Measurements from ENCODE around the gene INPP5F. TPM values are rescaled to one million over a fixed set of nuclear protein-coding genes. Genes with fewer than 3 reads are reported as not detected.
A peak's percentile ranks its signal among the peaks of the same experiment; 100 is the strongest.

Gene INPP5F
- 10 to 100 TPM; 54.4 to 70.9 (median 59.3) TPM for polyA plus RNA-seq (ENCODE audit: insufficient read length in 4 of 4)

GRCh38 chr10:119725828-119726675 is at the start of gene INPP5F:
Gene INPP5F, plus strand, starts transcription at chr10:119726050. Its CDS starts 213 bp downstream, at chr10:119726263.
- DNase-seq (ENCODE audit: low read depth in 4 of 4, low spot score in 3 of 4): peak; percentile 94 to 98 (median 97)

GRCh38 chr10:119677126-119677525 is 48.7 kb upstream of the INPP5F start:
- DNase-seq (ENCODE audit: low read depth in 4 of 4, low spot score in 3 of 4): no peak

DNA sequence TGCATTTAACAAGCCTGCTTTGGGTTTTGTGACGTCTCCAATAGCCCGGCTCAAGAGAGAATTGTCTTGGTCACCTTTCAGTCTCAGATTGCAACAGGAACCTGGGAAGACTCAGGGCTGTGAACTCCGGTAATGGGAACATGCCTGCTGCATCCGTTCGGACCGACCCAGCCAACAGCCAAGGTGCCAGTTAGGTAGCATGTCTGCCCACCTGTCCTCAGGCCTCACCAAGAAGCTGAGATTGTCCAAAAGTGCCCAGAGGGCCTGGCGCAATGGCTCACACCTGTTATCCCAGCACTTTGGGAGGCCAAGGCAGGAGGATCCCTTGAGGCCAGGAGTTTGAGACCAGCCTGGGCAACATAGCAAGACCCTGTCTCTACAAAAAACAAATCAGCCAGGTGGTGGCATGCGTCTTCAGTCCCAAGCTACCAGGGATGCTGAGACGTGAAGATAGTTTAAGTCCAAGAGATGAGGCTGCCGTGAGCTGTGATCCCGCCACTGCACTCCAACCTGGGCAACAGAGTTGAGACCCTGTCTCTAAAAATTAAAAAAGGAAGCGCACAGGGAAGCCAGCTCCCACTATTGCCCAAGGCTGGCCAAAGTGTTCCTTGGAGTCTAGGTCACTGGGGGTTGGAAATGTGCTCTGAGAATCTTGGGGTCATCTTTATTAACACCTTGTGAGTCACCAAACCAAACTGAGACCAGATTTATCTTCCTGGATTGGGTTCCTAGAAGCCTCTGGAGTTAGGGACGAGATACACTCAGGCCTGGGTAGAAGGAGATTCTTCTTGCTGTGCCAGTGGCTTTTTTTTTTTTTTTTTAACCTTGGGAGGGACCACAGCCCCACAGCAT is 47.7 kb upstream of the INPP5F start:
- no peak for DNase-seq (ENCODE audit: low read depth in 4 of 4, low spot score in 3 of 4)

GRCh38 chr10:119679480-119679829 is 46.4 kb upstream of the INPP5F start:
- no peak for DNase-seq (ENCODE audit: low read depth in 4 of 4, low spot score in 3 of 4)

DNA sequence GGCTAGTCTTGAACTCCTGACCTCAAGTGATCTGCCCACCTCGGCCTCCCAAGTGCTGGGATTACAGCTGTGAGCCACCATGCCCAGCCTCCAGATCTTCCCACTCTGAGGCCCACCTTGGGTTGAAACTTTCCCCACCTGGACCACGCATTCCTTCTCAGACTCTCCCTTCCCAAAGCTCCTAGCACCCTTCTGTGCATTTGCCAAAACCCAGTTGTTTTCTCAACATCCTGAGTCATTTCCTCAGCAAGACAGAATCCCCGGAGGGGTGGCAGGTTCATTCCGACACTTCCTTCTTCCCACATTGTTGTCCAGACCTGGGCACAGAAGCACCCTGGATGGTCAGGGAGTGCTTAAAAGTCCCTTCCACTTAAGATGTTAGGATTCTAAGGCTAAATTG is 45.8 kb upstream of the INPP5F start:
- no peak for DNase-seq (ENCODE audit: low read depth in 4 of 4, low spot score in 3 of 4)

GRCh38 chr10:119680650-119681081 is 45.2 kb upstream of the INPP5F start:
- no peak for DNase-seq (ENCODE audit: low read depth in 4 of 4, low spot score in 3 of 4)

GRCh38 chr10:119686465-119687191 is 39.2 kb upstream of the INPP5F start:
- peak in 2 of 4 donors; percentile 59 to 62 for DNase-seq (ENCODE audit: low read depth in 4 of 4, low spot score in 3 of 4)

DNA sequence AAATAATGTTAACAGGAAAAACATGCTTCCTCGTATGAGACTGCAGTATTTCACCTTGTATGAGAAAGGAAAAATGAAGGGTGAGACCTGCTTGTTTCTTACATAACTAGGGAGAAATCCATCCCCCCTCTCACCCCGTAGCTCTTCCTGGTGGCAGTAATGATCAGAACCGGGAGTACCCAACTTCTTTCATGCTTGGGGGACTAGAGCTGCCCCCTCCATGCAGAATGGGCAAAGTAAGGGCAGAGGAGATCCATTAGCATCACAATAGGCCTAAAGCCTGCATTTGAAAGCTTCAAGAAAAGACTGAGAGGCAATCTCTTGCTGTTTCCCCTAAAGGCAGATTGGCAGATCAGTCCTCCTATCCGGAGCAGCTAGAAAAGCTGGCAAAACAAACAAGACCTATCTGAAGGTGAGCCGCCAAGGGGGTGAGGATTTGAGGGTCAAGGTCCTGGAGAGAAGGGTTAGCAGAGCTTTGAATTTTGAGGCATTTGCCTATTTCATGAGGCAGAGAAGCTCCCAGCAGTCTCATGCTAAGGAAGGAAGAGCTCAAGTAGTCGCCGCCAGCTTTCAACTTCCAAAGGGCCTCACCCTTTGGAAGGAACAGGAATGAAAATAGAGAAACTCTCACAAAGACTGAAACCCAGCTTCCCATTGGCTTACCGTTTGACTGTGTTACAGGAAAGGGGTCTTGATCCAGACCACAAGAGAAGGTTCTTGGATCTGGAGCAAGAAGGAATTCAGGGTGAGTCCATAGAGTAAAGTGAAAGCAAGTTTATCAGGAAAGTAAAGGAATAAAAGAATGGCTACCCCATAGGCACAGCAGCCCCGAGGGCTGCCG is 38.4 kb upstream of the INPP5F start:
- DNase-seq (ENCODE audit: low read depth in 4 of 4, low spot score in 3 of 4): no peak

DNA sequence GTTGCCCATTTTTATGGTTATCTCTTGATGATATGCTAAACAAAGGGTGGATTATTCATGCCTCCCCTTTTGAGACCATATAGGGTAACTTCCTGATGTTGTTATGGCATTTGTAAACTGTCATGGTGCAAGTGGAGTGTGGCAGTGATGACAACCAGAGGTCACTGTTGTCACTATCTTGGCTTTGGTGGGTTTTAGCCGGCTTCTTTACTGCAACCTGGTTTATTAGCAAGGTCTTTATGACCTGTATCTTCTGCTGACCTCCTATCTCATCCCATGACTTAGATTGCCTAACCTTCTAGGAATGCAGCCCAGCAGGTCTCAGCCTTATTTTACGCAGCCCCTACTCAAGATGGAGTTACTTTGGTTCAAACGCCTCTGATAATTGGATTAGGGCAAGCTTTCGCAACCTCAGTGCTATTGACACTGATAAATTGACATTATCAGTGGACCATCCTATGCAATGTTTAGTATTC is 37.8 kb upstream of the INPP5F start:
- DNase-seq (ENCODE audit: low read depth in 4 of 4, low spot score in 3 of 4): no peak

GRCh38 chr10:119689016-119689580 is 36.8 kb upstream of the INPP5F start:
- DNase-seq (ENCODE audit: low read depth in 4 of 4, low spot score in 3 of 4): no peak

- no peak for DNase-seq (ENCODE audit: low read depth in 4 of 4, low spot score in 3 of 4)
Measured at GRCh38 chr10:119691726-119692125, 34.1 kb upstream of the INPP5F start.

- DNase-seq (ENCODE audit: low read depth in 4 of 4, low spot score in 3 of 4): no peak
Measured at GRCh38 chr10:119693262-119693957, 32.4 kb upstream of the INPP5F start.

DNA sequence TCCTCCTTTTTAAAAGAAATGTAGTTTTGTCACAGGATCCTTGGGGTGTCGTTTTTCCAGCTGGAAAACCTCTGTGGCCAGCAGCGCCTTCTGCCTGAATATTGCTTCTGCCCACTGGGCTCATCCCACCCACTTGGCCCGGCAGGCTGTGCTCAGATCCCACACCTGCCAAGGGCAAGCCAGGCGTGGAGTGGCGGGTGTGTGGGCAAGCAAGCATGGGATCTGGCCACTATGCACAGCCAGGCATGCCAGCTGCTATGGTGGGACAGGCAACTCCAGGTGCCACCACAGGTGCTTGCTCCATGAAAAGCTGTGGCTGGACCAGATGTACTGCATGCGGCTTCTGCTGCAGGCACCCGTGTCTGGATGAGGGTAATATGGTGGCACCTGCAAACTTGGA is 31.2 kb upstream of the INPP5F start:
- no peak for DNase-seq (ENCODE audit: low read depth in 4 of 4, low spot score in 3 of 4)

GRCh38 chr10:119700321-119700954 is 25.4 kb upstream of the INPP5F start:
- no peak for DNase-seq (ENCODE audit: low read depth in 4 of 4, low spot score in 3 of 4)

GRCh38 chr10:119701861-119702260 is 24.0 kb upstream of the INPP5F start:
- no peak for DNase-seq (ENCODE audit: low read depth in 4 of 4, low spot score in 3 of 4)

- DNase-seq (ENCODE audit: low read depth in 4 of 4, low spot score in 3 of 4): no peak
Measured at GRCh38 chr10:119702583-119702982, 23.3 kb upstream of the INPP5F start.

GRCh38 chr10:119703903-119704508 is 21.8 kb upstream of the INPP5F start:
- DNase-seq (ENCODE audit: low read depth in 4 of 4, low spot score in 3 of 4): no peak

DNA sequence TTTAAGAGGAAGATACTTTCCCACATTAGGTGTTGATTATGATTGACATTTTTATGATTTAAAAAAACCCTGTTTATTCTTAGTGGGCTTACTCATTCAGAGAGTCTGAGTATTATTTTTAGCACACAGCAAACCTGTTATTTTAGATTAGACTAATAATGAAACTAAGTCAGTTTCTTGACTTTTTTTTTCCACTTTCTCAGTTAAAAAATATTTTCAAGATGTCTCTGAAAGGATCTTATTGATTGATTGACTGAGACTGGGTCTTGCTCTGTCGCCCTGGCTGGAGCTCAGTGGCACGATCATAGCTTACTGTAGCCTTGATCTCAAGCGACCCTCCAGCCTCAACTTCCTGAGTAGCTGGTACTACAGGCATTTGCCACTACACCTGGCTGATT is 20.4 kb upstream of the INPP5F start:
- DNase-seq (ENCODE audit: low read depth in 4 of 4, low spot score in 3 of 4): no peak

Measured in left renal pelvis (tissue), 4 donors.